Effector CD8-positive, alpha-beta T cell (primary cell): ENCODE data around the gene PREX1.

Experiments used
- DNase-seq: peaks from one replicate; lab custom pipeline; 2025; lab: John Stamatoyannopoulos, UW

PREX1 gene

GRCh38 chr20:48734104-48734749 lies 93.6 kb downstream of the PREX1 start:
- no peak for DNase-seq

- no peak for DNase-seq
These were observed 94.5 kb downstream of the PREX1 start for GRCh38 chr20:48733296-48733790.

- no peak for DNase-seq
These were observed 95.5 kb downstream of the PREX1 start for GRCh38 chr20:48732081-48732829.

- no peak for DNase-seq
These were observed 96.3 kb downstream of the PREX1 start for GRCh38 chr20:48731536-48731935.

GRCh38 chr20:48730977-48731376 lies 96.8 kb downstream of the PREX1 start:
- no peak for DNase-seq

- no peak for DNase-seq
These were observed 98.3 kb downstream of the PREX1 start for GRCh38 chr20:48729538-48729937.

- DNase-seq = no peak
These were observed 99.6 kb downstream of the PREX1 start for GRCh38 chr20:48728042-48728825.

GRCh38 chr20:48727226-48727625 lies 100.6 kb downstream of the PREX1 start:
- DNase-seq = no peak

- no peak for DNase-seq
These were observed 102.2 kb downstream of the PREX1 start for GRCh38 chr20:48725555-48725991.

- DNase-seq = no peak
These were observed 102.8 kb downstream of the PREX1 start for GRCh38 chr20:48724891-48725554.

GRCh38 chr20:48724382-48724781 lies 103.4 kb downstream of the PREX1 start:
- no peak for DNase-seq

GRCh38 chr20:48723308-48724264 lies 104.2 kb downstream of the PREX1 start:
- no peak for DNase-seq

GRCh38 chr20:48722737-48723191 lies 105.0 kb downstream of the PREX1 start:
- no peak for DNase-seq

GRCh38 chr20:48722002-48722731 lies 105.6 kb downstream of the PREX1 start:
- DNase-seq = no peak

- DNase-seq = no peak
These were observed 106.3 kb downstream of the PREX1 start for GRCh38 chr20:48721324-48722001.

GRCh38 chr20:48720256-48720985 lies 107.4 kb downstream of the PREX1 start:
- DNase-seq = no peak

GRCh38 chr20:48719598-48720255 lies 108.1 kb downstream of the PREX1 start:
- no peak for DNase-seq
